ENCODE data around the gene OXCT2.

GRCh38 chr1:39738622-39739366, 32.4 kb downstream of the OXCT2 start, which contains the start of gene PPIE:
- TF ChIP-seq CTCF (IDR thresholded peaks at IDR 0.05) (no peak), EZH2phosphoT487 (IDR thresholded peaks at IDR 0.05) (peak; percentile 31), EZH2 (IDR thresholded peaks at IDR 0.05) (no peak)

Measured in neural progenitor cell (in vitro differentiated cells).